GM12878 (cell line): Measurements from ENCODE around the gene MCM6. TPM values are rescaled to one million over a fixed set of nuclear protein-coding genes. Genes with fewer than 3 reads are reported as not detected.

Experiments used
- ATAC-seq: fragments of 200-7000 bp; cut with Tn5 transposase; 3 replicates; pipeline ENCODE4 v1.9.1; 2020; ENCODE audit warnings: mild to moderate bottlenecking, moderate library complexity
- BruUV-seq: library from RNA; stranded (reverse); fragments of 400-500 nt; replicated peaks from 2 replicates; lab custom pipeline; 2021; lab: Mats Ljungman, UMichigan
- CTCF ChIA-PET: fragments of 300-600 bp; sonication (Branson Sonifier 250); formaldehyde crosslinking; extraction: SDS; loops from one replicate; lab custom pipeline; 2021; ENCODE audit warnings: inconsistent platforms; lab: Yijun Ruan, JAX
- POLR2A ChIA-PET: fragments of 350-600 bp; formaldehyde crosslinking; extraction: SDS; loops from one replicate; lab custom pipeline; 2021; ENCODE audit warnings: inconsistent platforms; lab: Charles Lee
- RAD21 ChIA-PET: fragments of 300-600 bp; sonication (Branson Sonifier 250); formaldehyde crosslinking; loops from one replicate; lab custom pipeline; 2023; ENCODE audit warnings: antibody characterized with exemption; ENCODE audit not compliant: unreplicated experiment; lab: Charles Lee
- SMC1A ChIA-PET: fragments of 300-600 bp; sonication (Branson Sonifier 250); formaldehyde crosslinking; loops from one replicate; lab custom pipeline; 2023; ENCODE audit not compliant: unreplicated experiment, uncharacterized antibody; lab: Charles Lee
- DNase-seq: peaks from one replicate; pipeline ENCODE4 v3.0.0-alpha.2; 2011; ENCODE audit warnings: low read depth, low spot score
- FAIRE-seq: peaks from 3 replicates; lab custom pipeline; 2011; peaks lifted over from hg19 to GRCh38; lab: Jason Lieb, UNC
- H2AFZ ChIP-seq: 2 replicates; pipeline ENCODE4 v1.6.0; 2011; ENCODE audit warnings: low read depth, low read length, control low read depth; ENCODE audit not compliant: control insufficient read depth
- H3K27ac ChIP-seq: 2 replicates; pipeline ENCODE4 v1.5.1; 2011; ENCODE audit warnings: control low read depth; ENCODE audit not compliant: control insufficient read depth, insufficient read depth
- H3K27me3 ChIP-seq, 2 experiments: replicated peaks in 1 of 2; 2 replicates each; pipeline versions ENCODE4 v1.6.0 to v1.6.1; 2011; ENCODE audit warnings: low read length in 1 of 2; ENCODE audit not compliant: control insufficient read depth in 2 of 2, insufficient read depth in 2 of 2
- H3K36me3 ChIP-seq, 2 experiments: 2 replicates each; pipeline ENCODE4 v1.5.1; 2011; ENCODE audit warnings: low read length in 1 of 2; ENCODE audit not compliant: control insufficient read depth in 2 of 2, insufficient read depth in 2 of 2
- H3K4me1 ChIP-seq: 2 replicates; pipeline ENCODE4 v1.6.1; 2011; ENCODE audit warnings: mild to moderate bottlenecking, low read length, moderate library complexity, mixed read lengths; ENCODE audit not compliant: control insufficient read depth, insufficient read depth
- H3K4me2 ChIP-seq: 2 replicates; pipeline ENCODE4 v1.6.0; 2011; ENCODE audit warnings: control low read depth; ENCODE audit not compliant: control insufficient read depth, insufficient read depth
- H3K4me3 ChIP-seq: fragments of 200-600 bp; sonication (generic); 2 replicates; pipeline ENCODE4 v1.5.1; 2016
- H3K79me2 ChIP-seq: 2 replicates; pipeline ENCODE4 v1.6.0; 2011; ENCODE audit warnings: low read length; ENCODE audit not compliant: control insufficient read depth, insufficient read depth
- H3K9ac ChIP-seq: 2 replicates; pipeline ENCODE4 v1.8.0; 2011; ENCODE audit warnings: low read length, control low read depth, mixed read lengths; ENCODE audit not compliant: control insufficient read depth, insufficient read depth
- H3K9me3 ChIP-seq: replicated peaks from 3 replicates; pipeline ENCODE4 v1.5.1; 2011; ENCODE audit warnings: mild to moderate bottlenecking, low read length; ENCODE audit not compliant: control insufficient read depth, insufficient read depth
- H4K20me1 ChIP-seq: 2 replicates; pipeline ENCODE4 v1.6.0; 2011; ENCODE audit not compliant: control insufficient read depth, insufficient read depth
- ATF3 ChIP-seq: IDR thresholded peaks from 2 replicates; pipeline ENCODE4 v1.6.1; 2011; ENCODE audit warnings: low read depth, mild to moderate bottlenecking, low read length, moderate library complexity, borderline replicate concordance; ENCODE audit errors: extremely low read depth
- BCLAF1 ChIP-seq: fragments of 450-650 bp; IDR thresholded peaks from 2 replicates; pipeline ENCODE4 v1.6.1; 2017; ENCODE audit warnings: antibody characterized with exemption, mild to moderate bottlenecking, moderate library complexity
- CREM ChIP-seq: IDR thresholded peaks from 2 replicates; pipeline ENCODE4 v1.6.1; 2014; ENCODE audit warnings: antibody characterized with exemption, low read depth
- EED ChIP-seq: sonication (generic); IDR thresholded peaks from 2 replicates; pipeline ENCODE4 v1.6.1; 2016; ENCODE audit warnings: antibody characterized with exemption, low read depth
- MTA2 ChIP-seq: fragments of 450-650 bp; IDR thresholded peaks from 2 replicates; pipeline ENCODE4 v1.6.1; 2016; ENCODE audit warnings: low read depth, mild to moderate bottlenecking, moderate library complexity
- NR2C2 ChIP-seq: IDR thresholded peaks from 2 replicates; pipeline ENCODE4 v1.6.1; 2011; ENCODE audit warnings: borderline replicate concordance, low read depth; ENCODE audit not compliant: control insufficient read depth, insufficient read length
- PBX3 ChIP-seq: IDR thresholded peaks from 2 replicates; pipeline ENCODE4 v1.6.1; 2011; ENCODE audit warnings: mild to moderate bottlenecking, low read depth, low read length, moderate library complexity; ENCODE audit not compliant: insufficient replicate concordance
- RB1 ChIP-seq: fragments of 450-650 bp; formaldehyde crosslinking; IDR thresholded peaks from 2 replicates; pipeline ENCODE4 v1.6.1; 2017; ENCODE audit warnings: mild to moderate bottlenecking, borderline replicate concordance
- SMARCA5 ChIP-seq: fragments of 450-650 bp; IDR thresholded peaks from 2 replicates; pipeline ENCODE4 v1.6.1; 2017; ENCODE audit warnings: mild to moderate bottlenecking
- SUZ12 ChIP-seq: fragments of 200-600 bp; sonication (generic); IDR thresholded peaks from one replicate; pipeline ENCODE4 v1.6.1; 2018; ENCODE audit warnings: antibody characterized with exemption, mild to moderate bottlenecking; ENCODE audit not compliant: unreplicated experiment
- TCF3 ChIP-seq: IDR thresholded peaks from 2 replicates; pipeline ENCODE4 v1.6.1; 2012; ENCODE audit warnings: low read depth, mild to moderate bottlenecking, low read length, borderline replicate concordance; ENCODE audit not compliant: insufficient read depth
- ZNF274 ChIP-seq: IDR thresholded peaks from one replicate; pipeline ENCODE4 v1.8.0; 2011; ENCODE audit not compliant: insufficient read length, insufficient read depth
- WGBS: methylation state at CpG from one replicate; pipeline ENCODE4 v1.1.6; 2016; ENCODE audit warnings: low lambda C conversion rate; ENCODE audit not compliant: insufficient replicate concordance, insufficient coverage; ENCODE audit errors: missing lambda C conversion rate; 5-methylcytosine and 5-hydroxymethylcytosine counted together
- in situ Hi-C: fragments of 300-500 bp; cut with MboI; formaldehyde crosslinking; loops from 9 replicates; pipeline ENCODE4 v1.14.3; 2018; ENCODE audit warnings: mixed read lengths
- intact Hi-C: fragments of 100-400 bp; cut with micrococcal nuclease; formaldehyde crosslinking; loops from one replicate; pipeline ENCODE4 v1.14.2; 2022; ENCODE audit not compliant: unreplicated experiment
- polyA plus RNA-seq, 11 experiments: library from polyadenylated mRNA; depleted of rRNA in 4 of 11; unstranded in 6 of 11; stranded (reverse) in 5 of 11; fragments of >200 nt; fragmentation: Nextera tagmentation in 4 of 11; fragmentation: Illumina TruSeq in 1 of 11; extraction: Ambion mirVana in 4 of 11; extraction: Trizol in 1 of 11; gene quantifications; 1 replicate in 1 of 11; 2 replicates in 10 of 11; pipeline versions ENCODE4 v1.2.1 to v1.2.3, GENCODE V29; 2011 to 2016; ENCODE audit warnings: inconsistent platforms in 2 of 11, missing spikeins in 2 of 11, low read depth in 1 of 11
- total RNA-seq, 4 experiments: library from RNA; depleted of rRNA in 3 of 4; stranded (reverse); fragments of >200 nt in 3 of 4; fragmentation: Illumina TruSeq in 1 of 4; extraction: Trizol in 1 of 4; gene quantifications; 2 replicates each; pipeline versions ENCODE4 v1.2.1 to v1.2.3, GENCODE V29; 2013 to 2021
- TF ChIP-seq, protein P1 (sequence below): IDR thresholded peaks from 2 replicates; pipeline ENCODE4 v1.6.1; 2012; ENCODE audit warnings: low read depth, low read length, improper control_type of control experiment

MCM6 gene
- total and polyA plus RNA-seq, 10 of the 15 experiments (the other 5 are each of a cell fraction or from before 2014, with no cell fraction given), result 37.4 to 118 (median 82.2) TPM

GRCh38 chr2:135820003-135820618 lies 56.1 kb downstream of the MCM6 start:
- DNase-seq (peak; percentile 48), ATAC-seq (peak; percentile 91), FAIRE-seq (peak; percentile 56)
- Histone ChIP-seq H3K9me3 (peaks cover 9% of the 10 kb centered on the region), H3K27me3 (no peaks in the 10 kb centered on the region), H2AFZ (peak overlapping the region; percentile 88), H3K36me3 (no peaks in the 10 kb centered on the region), H3K27ac (peak overlapping the region; percentile 93), H4K20me1 (no peaks in the 10 kb centered on the region), H3K79me2 (peaks cover 5% of the 10 kb centered on the region; the same call in 1 of the 2 replicates), H3K4me3 (peak overlapping the region; percentile 63), H3K4me2 (peak overlapping the region; percentile 99), H3K9ac (peak overlapping the region; percentile 42), H3K4me1 (peaks cover 37% of the 10 kb centered on the region)
- intact Hi-C loops (loop anchor here (1.0 to 2.0 kb wide), 2 partner anchors 56 to 563 kb away; partner anchors contain the start of gene MCM6), in situ Hi-C loops (no loop called here)
- ChIA-PET SMC1A (interaction anchor here (0.6 to 1.4 kb wide), 6 partner anchors 20 to 564 kb away, joined by 3 to 5 read pairs (median 4); no protein-coding TSS in a partner anchor), CTCF (interaction anchor here (0.7 to 4.1 kb wide), 3 partner anchors 22 to 565 kb away, joined by 3 to 19 read pairs (median 13); no protein-coding TSS in a partner anchor), POLR2A (interaction anchor here (0.9 to 1.8 kb wide), 3 partner anchors 21 to 77 kb away, joined by 3 to 4 read pairs (median 3); partner anchors contain the start of gene MCM6), RAD21 (interaction anchor here (0.8 to 2.5 kb wide), 4 partner anchors 20 to 567 kb away, joined by 3 to 13 read pairs (median 3); no protein-coding TSS in a partner anchor)
- 7% methylated on average over 9 of the region's 9 CpGs for WGBS
- TSS peak; percentile 74 for BruUV-seq
- TF ChIP-seq TCF3, result peak; percentile 41; the same call in 1 of the 2 replicates
- no peak for TF ChIP-seq BCLAF1
- peak; percentile 34 for TF ChIP-seq PBX3
- TF ChIP-seq, protein P1, sequence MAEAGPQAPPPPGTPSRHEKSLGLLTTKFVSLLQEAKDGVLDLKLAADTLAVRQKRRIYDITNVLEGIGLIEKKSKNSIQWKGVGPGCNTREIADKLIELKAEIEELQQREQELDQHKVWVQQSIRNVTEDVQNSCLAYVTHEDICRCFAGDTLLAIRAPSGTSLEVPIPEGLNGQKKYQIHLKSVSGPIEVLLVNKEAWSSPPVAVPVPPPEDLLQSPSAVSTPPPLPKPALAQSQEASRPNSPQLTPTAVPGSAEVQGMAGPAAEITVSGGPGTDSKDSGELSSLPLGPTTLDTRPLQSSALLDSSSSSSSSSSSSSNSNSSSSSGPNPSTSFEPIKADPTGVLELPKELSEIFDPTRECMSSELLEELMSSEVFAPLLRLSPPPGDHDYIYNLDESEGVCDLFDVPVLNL, result no peak
- no peak for TF ChIP-seq SMARCA5
- no peak for TF ChIP-seq ZNF274
- peak; percentile 91 for TF ChIP-seq EED
- TF ChIP-seq ATF3, result no peak
- peak; percentile 75 for TF ChIP-seq CREM
- TF ChIP-seq SUZ12, result no peak
- TF ChIP-seq RB1, result no peak
- no peak for TF ChIP-seq NR2C2
- TF ChIP-seq MTA2, result peak; percentile 40; the same call in 1 of the 2 replicates
